HEK293 (cell line): Measurements from ENCODE around the gene CCDC30.

Source experiments
- ZEB2 ChIP-seq: fragments of 450-650 bp; formaldehyde crosslinking; IDR thresholded peaks from 2 replicates; pipeline ENCODE4 v1.5.1; 2016; ENCODE audit warnings: missing biosample characterization, missing genetic modification characterization
- ZNF221 ChIP-seq: fragments of 450-650 bp; formaldehyde crosslinking; IDR thresholded peaks from 2 replicates; pipeline ENCODE4 v1.5.1; 2017; ENCODE audit warnings: missing biosample characterization, missing genetic modification characterization, borderline replicate concordance
- ZNF302 ChIP-seq: fragments of 450-650 bp; formaldehyde crosslinking; IDR thresholded peaks from 2 replicates; pipeline ENCODE4 v1.5.1; 2016; ENCODE audit warnings: missing biosample characterization, missing genetic modification characterization, low read depth
- ZNF555 ChIP-seq: fragments of 450-650 bp; formaldehyde crosslinking; conservative IDR thresholded peaks from 2 replicates; pipeline ENCODE4 v1.5.1; 2017; ENCODE audit warnings: missing biosample characterization, mild to moderate bottlenecking, missing genetic modification characterization, inconsistent platforms
- ZNF561 ChIP-seq: fragments of 450-650 bp; IDR thresholded peaks from 2 replicates; pipeline ENCODE4 v1.5.1; 2018; ENCODE audit warnings: missing biosample characterization, missing genetic modification characterization, borderline replicate concordance
- ZNF626 ChIP-seq: fragments of 450-650 bp; sonication (Bioruptor Pico); formaldehyde crosslinking; IDR thresholded peaks from 2 replicates; pipeline ENCODE4 v1.5.1; 2018; ENCODE audit warnings: missing biosample characterization, missing genetic modification characterization, inconsistent platforms
- ZNF830 ChIP-seq: fragments of 450-650 bp; IDR thresholded peaks from 2 replicates; pipeline ENCODE4 v1.5.0; 2018; ENCODE audit warnings: missing biosample characterization, missing genetic modification characterization, low read depth, mild to moderate bottlenecking, moderate library complexity
- TF ChIP-seq, protein P1 (sequence below): fragments of 450-650 bp; formaldehyde crosslinking; IDR thresholded peaks from 2 replicates; pipeline ENCODE4 v1.5.1; 2016; ENCODE audit warnings: missing biosample characterization, missing genetic modification characterization
- TF ChIP-seq, protein P2 (sequence below): sonication (generic); formaldehyde crosslinking; IDR thresholded peaks from 2 replicates; pipeline ENCODE4 v1.8.1; 2022; ENCODE audit warnings: mild to moderate bottlenecking, moderate library complexity, missing genetic modification reagents
- TF ChIP-seq, protein P3 (sequence below): fragments of 450-650 bp; formaldehyde crosslinking; IDR thresholded peaks from 2 replicates; pipeline ENCODE4 v1.5.1; 2016; ENCODE audit warnings: missing biosample characterization, missing genetic modification characterization

DNA sequence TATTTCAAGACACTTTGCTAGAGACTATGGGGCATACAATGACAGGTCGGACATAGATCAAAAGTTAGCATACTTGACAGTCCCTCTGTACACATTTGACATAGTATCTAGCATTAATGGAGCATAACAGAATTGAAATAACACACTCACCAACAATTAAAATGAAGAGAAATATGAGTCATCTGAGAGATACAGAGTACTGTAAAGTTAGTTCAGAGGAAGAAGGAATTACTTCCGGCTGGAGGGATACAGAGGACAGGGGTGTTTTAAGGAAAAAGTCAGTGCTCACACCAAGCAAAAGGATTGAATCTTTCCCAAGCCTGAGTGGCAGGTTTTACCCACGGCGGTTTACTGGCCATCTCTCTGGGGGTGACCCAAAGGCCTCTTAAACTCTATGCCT, 9.7 kb upstream of the CCDC30 start:
- no peak for TF ChIP-seq ZEB2
- no peak for TF ChIP-seq ZNF830 (tag by site-specific recombination)
- no peak for TF ChIP-seq ZNF221
- no peak for TF ChIP-seq ZNF555 (tag by site-specific recombination)
- TF ChIP-seq, protein P1, sequence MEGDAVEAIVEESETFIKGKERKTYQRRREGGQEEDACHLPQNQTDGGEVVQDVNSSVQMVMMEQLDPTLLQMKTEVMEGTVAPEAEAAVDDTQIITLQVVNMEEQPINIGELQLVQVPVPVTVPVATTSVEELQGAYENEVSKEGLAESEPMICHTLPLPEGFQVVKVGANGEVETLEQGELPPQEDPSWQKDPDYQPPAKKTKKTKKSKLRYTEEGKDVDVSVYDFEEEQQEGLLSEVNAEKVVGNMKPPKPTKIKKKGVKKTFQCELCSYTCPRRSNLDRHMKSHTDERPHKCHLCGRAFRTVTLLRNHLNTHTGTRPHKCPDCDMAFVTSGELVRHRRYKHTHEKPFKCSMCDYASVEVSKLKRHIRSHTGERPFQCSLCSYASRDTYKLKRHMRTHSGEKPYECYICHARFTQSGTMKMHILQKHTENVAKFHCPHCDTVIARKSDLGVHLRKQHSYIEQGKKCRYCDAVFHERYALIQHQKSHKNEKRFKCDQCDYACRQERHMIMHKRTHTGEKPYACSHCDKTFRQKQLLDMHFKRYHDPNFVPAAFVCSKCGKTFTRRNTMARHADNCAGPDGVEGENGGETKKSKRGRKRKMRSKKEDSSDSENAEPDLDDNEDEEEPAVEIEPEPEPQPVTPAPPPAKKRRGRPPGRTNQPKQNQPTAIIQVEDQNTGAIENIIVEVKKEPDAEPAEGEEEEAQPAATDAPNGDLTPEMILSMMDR (tag by site-specific recombination): no peak
- TF ChIP-seq, protein P2, sequence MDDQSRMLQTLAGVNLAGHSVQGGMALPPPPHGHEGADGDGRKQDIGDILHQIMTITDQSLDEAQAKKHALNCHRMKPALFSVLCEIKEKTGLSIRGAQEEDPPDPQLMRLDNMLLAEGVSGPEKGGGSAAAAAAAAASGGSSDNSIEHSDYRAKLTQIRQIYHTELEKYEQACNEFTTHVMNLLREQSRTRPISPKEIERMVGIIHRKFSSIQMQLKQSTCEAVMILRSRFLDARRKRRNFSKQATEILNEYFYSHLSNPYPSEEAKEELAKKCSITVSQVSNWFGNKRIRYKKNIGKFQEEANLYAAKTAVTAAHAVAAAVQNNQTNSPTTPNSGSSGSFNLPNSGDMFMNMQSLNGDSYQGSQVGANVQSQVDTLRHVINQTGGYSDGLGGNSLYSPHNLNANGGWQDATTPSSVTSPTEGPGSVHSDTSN: no peak
- TF ChIP-seq, protein P3, sequence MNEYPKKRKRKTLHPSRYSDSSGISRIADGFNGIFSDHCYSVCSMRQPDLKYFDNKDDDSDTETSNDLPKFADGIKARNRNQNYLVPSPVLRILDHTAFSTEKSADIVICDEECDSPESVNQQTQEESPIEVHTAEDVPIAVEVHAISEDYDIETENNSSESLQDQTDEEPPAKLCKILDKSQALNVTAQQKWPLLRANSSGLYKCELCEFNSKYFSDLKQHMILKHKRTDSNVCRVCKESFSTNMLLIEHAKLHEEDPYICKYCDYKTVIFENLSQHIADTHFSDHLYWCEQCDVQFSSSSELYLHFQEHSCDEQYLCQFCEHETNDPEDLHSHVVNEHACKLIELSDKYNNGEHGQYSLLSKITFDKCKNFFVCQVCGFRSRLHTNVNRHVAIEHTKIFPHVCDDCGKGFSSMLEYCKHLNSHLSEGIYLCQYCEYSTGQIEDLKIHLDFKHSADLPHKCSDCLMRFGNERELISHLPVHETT: no peak
- TF ChIP-seq ZNF302 (tag by site-specific recombination): no peak
- TF ChIP-seq ZNF626 (tag by site-specific recombination): no peak
- no peak for TF ChIP-seq ZNF561 (tag by site-specific recombination)
